GM20000 (cell line): ENCODE results near the gene MROH8.

Experiments used
- DNase-seq: peaks from one replicate; pipeline ENCODE4 v3.0.0; 2012; ENCODE audit warnings: low spot score
- TF ChIP-seq, protein P1 (sequence below): IDR thresholded peaks from 2 replicates; pipeline ENCODE4 v1.5.1; 2012; ENCODE audit warnings: mild to moderate bottlenecking, control low read depth; ENCODE audit errors: extremely low read depth, missing control alignments

Gene MROH8

GRCh38 chr20:37189416-37190016, 10.2 kb upstream of the MROH8 start:
- DNase-seq = no peak
- TF ChIP-seq, protein P1, sequence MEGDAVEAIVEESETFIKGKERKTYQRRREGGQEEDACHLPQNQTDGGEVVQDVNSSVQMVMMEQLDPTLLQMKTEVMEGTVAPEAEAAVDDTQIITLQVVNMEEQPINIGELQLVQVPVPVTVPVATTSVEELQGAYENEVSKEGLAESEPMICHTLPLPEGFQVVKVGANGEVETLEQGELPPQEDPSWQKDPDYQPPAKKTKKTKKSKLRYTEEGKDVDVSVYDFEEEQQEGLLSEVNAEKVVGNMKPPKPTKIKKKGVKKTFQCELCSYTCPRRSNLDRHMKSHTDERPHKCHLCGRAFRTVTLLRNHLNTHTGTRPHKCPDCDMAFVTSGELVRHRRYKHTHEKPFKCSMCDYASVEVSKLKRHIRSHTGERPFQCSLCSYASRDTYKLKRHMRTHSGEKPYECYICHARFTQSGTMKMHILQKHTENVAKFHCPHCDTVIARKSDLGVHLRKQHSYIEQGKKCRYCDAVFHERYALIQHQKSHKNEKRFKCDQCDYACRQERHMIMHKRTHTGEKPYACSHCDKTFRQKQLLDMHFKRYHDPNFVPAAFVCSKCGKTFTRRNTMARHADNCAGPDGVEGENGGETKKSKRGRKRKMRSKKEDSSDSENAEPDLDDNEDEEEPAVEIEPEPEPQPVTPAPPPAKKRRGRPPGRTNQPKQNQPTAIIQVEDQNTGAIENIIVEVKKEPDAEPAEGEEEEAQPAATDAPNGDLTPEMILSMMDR = no peak

DNA sequence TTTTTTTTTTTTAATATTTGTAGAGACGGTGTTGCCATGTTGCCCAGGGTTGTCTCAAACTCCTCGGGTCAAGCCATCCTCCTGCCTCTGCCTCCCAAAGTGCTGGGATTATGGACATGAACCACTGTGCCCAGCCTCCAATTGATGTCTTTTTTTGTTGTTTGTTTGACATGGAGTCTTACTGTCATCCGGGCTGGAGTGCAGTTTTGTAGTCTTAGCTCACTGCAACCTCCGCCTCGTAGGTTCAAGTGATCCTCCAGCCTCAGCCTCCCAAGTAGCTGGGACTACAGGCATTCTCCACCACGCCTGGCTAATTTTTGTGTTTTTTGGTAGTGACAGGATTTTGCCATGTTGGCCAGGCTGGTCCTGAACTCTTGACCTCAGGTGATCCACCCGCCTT, 9.4 kb upstream of the MROH8 start:
- no peak for DNase-seq
- TF ChIP-seq, protein P1 = no peak

GRCh38 chr20:37185686-37186085, 6.3 kb upstream of the MROH8 start:
- TF ChIP-seq, protein P1 = no peak
- no peak for DNase-seq

DNA sequence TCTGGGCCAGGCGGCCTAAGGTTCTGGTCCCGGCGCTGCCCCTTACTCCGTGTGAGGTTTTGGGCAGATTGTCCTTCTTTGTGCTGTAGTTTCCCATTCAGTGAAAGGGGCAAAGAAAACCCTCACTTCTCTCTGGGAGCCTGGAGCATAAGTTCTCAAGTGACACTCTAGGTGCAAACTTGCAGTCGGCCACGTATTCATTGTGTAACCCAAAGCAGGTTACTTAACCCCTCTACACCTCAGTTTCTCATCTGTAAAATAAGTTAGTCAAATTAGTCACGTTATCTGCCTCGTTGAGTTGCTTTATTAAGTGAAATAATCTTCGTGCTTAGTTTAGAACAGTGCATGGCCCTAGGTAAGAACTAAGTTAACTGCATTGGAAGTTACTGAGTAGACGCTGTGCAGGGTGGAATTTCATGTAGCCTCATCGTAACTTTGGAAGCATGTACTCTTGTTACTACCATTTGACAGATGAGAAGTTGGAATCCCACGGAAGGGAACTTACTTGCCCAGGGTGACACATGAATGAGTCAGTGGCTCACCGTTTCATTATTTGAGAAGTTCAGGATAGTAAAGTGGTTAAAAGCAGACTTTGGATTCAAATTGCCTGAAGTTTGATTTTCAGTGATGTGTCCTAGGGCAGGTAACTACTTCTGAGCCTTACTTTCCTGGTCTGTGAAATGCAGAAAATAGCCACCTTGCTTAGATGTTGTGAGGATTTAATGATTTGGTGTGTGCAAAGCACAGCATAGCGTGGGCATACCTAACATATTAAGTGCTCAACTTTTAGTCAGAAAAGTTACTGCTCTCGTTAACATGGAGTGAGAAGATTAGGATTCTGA, 556 bp upstream of the MROH8 start:
- no peak for DNase-seq
- TF ChIP-seq, protein P1 = no peak

DNA sequence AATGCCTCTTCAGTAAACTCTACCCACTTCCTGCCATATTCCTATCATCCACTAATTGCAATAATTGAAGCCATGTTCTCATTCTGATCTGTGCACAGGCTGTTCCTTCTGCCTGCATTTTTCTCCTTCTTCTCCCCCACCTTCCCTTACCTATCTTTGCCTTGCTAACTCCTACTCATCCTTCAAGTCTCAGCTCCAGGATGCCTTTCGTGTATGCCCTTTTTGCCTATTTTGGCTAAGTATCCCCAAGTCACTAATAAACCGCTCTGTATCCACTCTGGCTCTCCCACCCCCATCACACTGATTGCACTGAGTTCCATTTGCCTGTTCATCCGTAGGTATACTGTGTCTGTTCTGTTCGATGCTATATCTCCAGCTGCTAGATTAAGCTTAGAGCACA, 6.5 kb downstream of the MROH8 start:
- no peak for DNase-seq
- TF ChIP-seq, protein P1 = no peak

DNA sequence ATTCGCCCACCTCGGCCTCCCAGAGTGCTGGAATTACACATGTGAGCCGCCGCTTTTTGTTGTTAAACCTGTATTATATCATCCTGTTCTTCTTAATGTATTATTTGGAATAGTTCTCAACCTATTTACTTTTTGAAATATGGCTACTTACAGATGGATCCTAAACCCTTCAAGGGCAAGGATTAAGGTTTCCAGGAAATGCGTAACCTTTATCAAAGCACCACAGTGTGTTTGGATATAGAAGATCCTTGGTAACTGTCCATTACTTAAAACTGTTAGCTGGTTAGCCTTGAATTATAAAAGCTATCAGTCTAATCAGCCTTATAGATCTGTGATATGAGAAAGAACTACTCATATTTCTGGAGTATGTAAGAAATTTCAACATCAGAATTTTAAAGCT, 12.5 kb downstream of the MROH8 start:
- TF ChIP-seq, protein P1 = no peak
- no peak for DNase-seq

DNA sequence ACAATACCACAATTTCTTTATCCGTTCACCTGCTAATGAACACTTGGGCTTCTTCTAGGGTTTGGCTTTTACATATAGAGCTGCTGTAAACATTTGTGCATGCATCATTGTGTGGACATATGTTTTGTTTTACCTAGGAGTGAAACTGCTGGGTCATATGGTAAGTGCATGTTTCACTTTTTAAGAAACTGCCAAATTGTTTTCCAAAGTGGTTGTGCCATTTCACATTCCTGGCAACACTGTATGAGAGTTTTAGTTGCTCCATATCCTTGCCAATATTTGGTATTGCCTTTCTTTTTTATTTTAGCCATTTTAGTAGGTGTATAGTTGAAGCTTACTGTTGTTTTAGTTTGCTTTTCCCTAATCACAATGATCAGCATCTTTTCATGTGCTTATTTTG, 14.3 kb downstream of the MROH8 start:
- no peak for DNase-seq
- TF ChIP-seq, protein P1 = no peak
